ENCODE measurements around the gene ARRB1. TPM values are rescaled to one million over a fixed set of nuclear protein-coding genes. Genes with fewer than 3 reads are reported as not detected.

The ARRB1 gene
- total RNA-seq, 1 donor from 2014 or later, result 16.6 TPM

DNA sequence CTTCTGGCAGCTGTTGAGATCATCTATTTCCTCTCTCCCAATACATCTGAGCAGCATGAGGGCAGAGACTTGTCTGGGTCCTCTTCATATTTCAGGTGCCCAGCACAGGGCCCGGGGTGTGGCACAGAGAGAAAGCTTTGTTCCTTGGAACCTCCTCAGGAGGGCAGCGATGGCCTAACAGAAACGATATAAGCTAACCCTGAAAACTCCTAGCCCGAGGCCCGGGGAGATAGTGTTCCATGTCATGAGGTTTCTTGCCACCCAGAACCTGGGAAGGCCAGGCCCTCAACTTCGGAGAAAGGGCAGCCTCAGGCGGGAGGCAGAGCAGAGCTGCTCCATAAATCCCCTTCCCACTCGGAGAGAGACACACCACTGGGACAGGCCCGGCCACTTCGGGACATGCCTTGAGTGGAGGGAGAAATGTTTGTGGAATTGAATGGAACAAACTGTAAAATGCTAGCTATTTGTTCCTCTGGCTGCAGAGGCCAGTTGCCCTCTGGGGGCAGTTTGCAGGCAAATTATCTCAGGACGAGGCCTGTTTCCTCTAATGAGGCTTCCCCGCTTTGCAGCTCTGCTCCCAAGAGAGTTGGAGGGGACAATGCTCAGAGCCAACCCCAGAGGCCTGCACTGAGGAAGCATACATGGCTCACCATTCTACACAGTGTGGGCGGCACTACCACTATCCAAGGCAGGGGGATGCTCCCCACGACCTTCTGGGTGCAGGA lies 11.6 kb downstream of the ARRB1 start:
- Mint-ChIP-seq H3K36me3 (ENCODE audit: low read depth) (no peaks in the 10 kb centered on the region), H3K9me3 (ENCODE audit: low read depth) (no peaks in the 10 kb centered on the region), H3K27ac (ENCODE audit: unreplicated experiment) (peak overlapping the region; percentile 79), H3K27me3 (ENCODE audit: low read depth) (no peaks in the 10 kb centered on the region), H3K4me1 (ENCODE audit: low read depth) (peaks cover 49% of the 10 kb centered on the region), H3K4me3 (ENCODE audit: unreplicated experiment) (peak overlapping the region; percentile 12)
- TF ChIP-seq, protein P1, sequence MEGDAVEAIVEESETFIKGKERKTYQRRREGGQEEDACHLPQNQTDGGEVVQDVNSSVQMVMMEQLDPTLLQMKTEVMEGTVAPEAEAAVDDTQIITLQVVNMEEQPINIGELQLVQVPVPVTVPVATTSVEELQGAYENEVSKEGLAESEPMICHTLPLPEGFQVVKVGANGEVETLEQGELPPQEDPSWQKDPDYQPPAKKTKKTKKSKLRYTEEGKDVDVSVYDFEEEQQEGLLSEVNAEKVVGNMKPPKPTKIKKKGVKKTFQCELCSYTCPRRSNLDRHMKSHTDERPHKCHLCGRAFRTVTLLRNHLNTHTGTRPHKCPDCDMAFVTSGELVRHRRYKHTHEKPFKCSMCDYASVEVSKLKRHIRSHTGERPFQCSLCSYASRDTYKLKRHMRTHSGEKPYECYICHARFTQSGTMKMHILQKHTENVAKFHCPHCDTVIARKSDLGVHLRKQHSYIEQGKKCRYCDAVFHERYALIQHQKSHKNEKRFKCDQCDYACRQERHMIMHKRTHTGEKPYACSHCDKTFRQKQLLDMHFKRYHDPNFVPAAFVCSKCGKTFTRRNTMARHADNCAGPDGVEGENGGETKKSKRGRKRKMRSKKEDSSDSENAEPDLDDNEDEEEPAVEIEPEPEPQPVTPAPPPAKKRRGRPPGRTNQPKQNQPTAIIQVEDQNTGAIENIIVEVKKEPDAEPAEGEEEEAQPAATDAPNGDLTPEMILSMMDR (IDR thresholded peaks at IDR 0.05), result peak; percentile 29
- DNase-seq (ENCODE audit: low spot score), result no peak

- no peak for DNase-seq (ENCODE audit: low spot score)
- Mint-ChIP-seq H3K9me3 (ENCODE audit: low read depth) (no peaks in the 10 kb centered on the region), H3K27me3 (ENCODE audit: low read depth) (no peaks in the 10 kb centered on the region), H3K4me3 (ENCODE audit: unreplicated experiment) (no peak overlapping the region), H3K4me1 (ENCODE audit: low read depth) (peaks cover 52% of the 10 kb centered on the region), H3K27ac (ENCODE audit: unreplicated experiment) (no peak overlapping the region), H3K36me3 (ENCODE audit: low read depth) (no peaks in the 10 kb centered on the region)
- TF ChIP-seq, protein P1 (IDR thresholded peaks at IDR 0.05), result no peak
Observed at GRCh38 chr11:75338516-75339208, 12.8 kb downstream of the ARRB1 start.

- TF ChIP-seq, protein P1 (IDR thresholded peaks at IDR 0.05), result no peak
- H3K4me3 Mint-ChIP-seq (ENCODE audit: unreplicated experiment), result no peak overlapping the region
- no peaks in the 10 kb centered on the region for H3K36me3 Mint-ChIP-seq (ENCODE audit: low read depth)
- no peak for DNase-seq (ENCODE audit: low spot score)
- H3K4me1 Mint-ChIP-seq (ENCODE audit: low read depth), result peaks cover 52% of the 10 kb centered on the region
- H3K27ac Mint-ChIP-seq (ENCODE audit: unreplicated experiment), result peak overlapping the region; percentile 65
- no peaks in the 10 kb centered on the region for H3K27me3 Mint-ChIP-seq (ENCODE audit: low read depth)
- no peaks in the 10 kb centered on the region for H3K9me3 Mint-ChIP-seq (ENCODE audit: low read depth)
Observed at GRCh38 chr11:75337195-75337654, 14.2 kb downstream of the ARRB1 start.

GRCh38 chr11:75334976-75335375 lies 16.5 kb downstream of the ARRB1 start:
- no peak for DNase-seq (ENCODE audit: low spot score)
- TF ChIP-seq, protein P1 (IDR thresholded peaks at IDR 0.05), result no peak
- Mint-ChIP-seq H3K4me1 (ENCODE audit: low read depth) (peaks cover 44% of the 10 kb centered on the region), H3K27me3 (ENCODE audit: low read depth) (no peaks in the 10 kb centered on the region), H3K9me3 (ENCODE audit: low read depth) (no peaks in the 10 kb centered on the region), H3K4me3 (ENCODE audit: unreplicated experiment) (no peak overlapping the region), H3K36me3 (ENCODE audit: low read depth) (peaks cover 2% of the 10 kb centered on the region), H3K27ac (ENCODE audit: unreplicated experiment) (no peak overlapping the region)

- Mint-ChIP-seq H3K27ac (ENCODE audit: unreplicated experiment) (no peak overlapping the region), H3K4me3 (ENCODE audit: unreplicated experiment) (no peak overlapping the region), H3K36me3 (ENCODE audit: low read depth) (peaks cover 2% of the 10 kb centered on the region), H3K9me3 (ENCODE audit: low read depth) (no peaks in the 10 kb centered on the region), H3K27me3 (ENCODE audit: low read depth) (no peaks in the 10 kb centered on the region), H3K4me1 (ENCODE audit: low read depth) (peaks cover 44% of the 10 kb centered on the region)
- no peak for DNase-seq (ENCODE audit: low spot score)
- TF ChIP-seq, protein P1 (IDR thresholded peaks at IDR 0.05), result no peak
Observed at GRCh38 chr11:75334402-75334891, 17.0 kb downstream of the ARRB1 start.
